ENCODE data around the gene CDHR5.

DNA sequence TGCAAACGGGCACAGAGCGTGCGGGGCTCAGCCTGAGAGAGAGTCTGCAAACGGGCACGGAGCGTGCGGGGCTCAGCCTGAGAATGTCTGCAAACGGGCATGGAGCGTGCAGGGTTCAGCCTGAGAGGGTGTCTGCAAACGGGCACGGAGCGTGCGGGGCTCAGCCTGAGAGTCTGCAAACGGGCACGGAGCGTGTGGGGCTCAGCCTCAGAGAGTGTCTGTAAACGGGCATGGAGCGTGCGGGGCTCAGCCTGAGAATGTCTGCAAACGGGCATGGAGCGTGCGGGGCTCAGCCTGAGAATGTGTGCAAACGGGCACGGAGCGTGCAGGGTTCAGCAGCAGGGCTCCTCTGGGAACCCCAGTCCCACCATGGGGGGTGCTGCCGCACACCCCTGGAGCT lies 35.0 kb downstream of the CDHR5 start:
- TF ChIP-seq EZH2 (IDR thresholded peaks at IDR 0.05; ENCODE audit: borderline replicate concordance, low read length) = no peak
- TF ChIP-seq, protein P1, sequence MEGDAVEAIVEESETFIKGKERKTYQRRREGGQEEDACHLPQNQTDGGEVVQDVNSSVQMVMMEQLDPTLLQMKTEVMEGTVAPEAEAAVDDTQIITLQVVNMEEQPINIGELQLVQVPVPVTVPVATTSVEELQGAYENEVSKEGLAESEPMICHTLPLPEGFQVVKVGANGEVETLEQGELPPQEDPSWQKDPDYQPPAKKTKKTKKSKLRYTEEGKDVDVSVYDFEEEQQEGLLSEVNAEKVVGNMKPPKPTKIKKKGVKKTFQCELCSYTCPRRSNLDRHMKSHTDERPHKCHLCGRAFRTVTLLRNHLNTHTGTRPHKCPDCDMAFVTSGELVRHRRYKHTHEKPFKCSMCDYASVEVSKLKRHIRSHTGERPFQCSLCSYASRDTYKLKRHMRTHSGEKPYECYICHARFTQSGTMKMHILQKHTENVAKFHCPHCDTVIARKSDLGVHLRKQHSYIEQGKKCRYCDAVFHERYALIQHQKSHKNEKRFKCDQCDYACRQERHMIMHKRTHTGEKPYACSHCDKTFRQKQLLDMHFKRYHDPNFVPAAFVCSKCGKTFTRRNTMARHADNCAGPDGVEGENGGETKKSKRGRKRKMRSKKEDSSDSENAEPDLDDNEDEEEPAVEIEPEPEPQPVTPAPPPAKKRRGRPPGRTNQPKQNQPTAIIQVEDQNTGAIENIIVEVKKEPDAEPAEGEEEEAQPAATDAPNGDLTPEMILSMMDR (conservative IDR thresholded peaks at IDR 0.05 in 1 of 2, IDR thresholded peaks at IDR 0.05 in 1 of 2; ENCODE audit: extremely low read depth in 1 of 2, insufficient read depth in 1 of 2, low read depth in 1 of 2, low read length in 2 of 2) = no peak
